ENCODE data around the gene PSORS1C1. TPM values are rescaled to one million over a fixed set of nuclear protein-coding genes. Genes with fewer than 3 reads are reported as not detected.
A peak's percentile ranks its signal among the peaks of the same experiment; 100 is the strongest.

The PSORS1C1 gene
- total RNA-seq, 1 experiment from 2014 or later = 0.35 TPM

- DNase-seq (ENCODE audit: low spot score) = no peak
Measured at GRCh38 chr6:31096215-31096614, 18.4 kb upstream of the PSORS1C1 start.

DNA sequence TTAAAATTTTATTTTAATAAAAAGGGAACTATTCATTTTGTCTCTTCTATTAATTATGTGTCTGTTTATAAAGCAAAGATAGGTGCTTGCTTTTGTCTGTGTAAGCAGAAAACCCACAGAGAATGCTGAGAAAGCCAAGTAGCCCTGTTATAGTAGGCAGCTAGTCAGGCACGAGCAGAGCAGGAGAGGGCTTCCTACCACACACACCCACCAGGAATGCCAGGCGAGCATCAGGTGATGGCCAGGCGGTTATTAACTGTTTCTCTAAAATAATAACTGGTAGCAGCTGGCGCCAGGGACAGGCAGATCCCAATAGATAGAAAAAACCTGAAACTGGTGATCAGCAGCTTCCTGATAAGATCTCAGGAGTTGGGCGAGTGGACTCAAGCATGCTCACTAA, 17.9 kb upstream of the PSORS1C1 start:
- no peak for DNase-seq (ENCODE audit: low spot score)

DNA sequence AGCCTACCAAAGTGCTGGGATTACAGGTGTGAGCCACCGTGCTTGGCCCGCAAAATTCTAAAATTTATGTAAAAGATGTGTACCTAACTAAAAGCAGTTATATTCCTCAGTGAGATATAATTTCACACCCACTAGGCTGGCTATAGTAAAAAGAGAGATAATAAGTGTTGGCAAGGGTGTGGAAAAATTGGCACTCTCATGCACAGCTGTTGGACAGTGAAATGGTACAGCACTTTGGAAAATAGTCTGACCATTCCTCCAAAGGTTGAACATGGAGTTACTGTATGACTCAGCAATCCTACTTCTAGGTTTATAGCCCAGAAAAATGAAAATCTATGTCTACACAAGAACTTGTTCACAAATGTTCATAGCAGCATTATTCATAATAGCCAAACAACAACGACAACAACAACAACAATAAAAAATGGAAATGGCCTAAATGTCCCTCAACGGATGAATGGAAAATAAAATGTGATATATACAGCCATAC, 16.1 kb upstream of the PSORS1C1 start:
- DNase-seq (ENCODE audit: low spot score) = no peak

DNA sequence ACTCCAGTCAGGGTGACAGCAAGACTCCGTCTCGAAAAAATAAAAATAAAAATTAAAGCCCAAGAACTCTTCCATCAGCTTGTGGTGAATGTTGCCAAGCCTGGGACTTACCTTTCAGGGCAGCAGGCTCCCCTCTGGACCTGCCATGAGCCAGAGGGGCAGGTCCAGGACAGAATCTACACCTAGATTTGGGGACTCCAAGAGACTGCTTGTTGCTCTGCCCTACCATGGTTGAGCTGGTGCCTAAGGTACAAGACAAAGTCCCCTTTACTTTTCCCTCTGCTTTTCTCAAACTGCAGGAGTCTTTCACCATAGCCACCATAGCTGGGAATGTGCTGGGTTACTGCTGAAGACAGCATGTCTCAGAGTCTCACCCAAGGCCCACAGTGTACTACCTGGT, 11.5 kb upstream of the PSORS1C1 start:
- DNase-seq (ENCODE audit: low spot score) = no peak

DNA sequence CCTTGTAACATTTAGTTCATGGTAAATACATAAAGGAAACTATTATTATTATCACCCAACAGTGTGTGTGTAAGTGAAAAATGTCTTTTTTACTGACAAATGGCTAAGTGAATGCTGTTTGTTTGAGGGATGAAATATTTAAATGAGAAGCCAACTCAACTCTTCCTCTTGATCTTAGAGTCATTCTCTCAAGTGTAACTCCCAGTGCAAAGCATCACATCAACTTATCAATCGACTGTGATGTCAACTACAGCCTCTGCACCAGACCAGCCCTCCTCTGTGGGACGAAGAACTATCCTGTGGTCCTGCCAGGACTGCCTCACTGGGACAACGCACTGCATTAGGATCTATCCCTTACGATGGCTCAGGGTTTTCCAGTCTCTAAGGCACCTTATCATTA, 7.5 kb upstream of the PSORS1C1 start:
- no peak for DNase-seq (ENCODE audit: low spot score)

GRCh38 chr6:31110825-31111582, 3.6 kb upstream of the PSORS1C1 start:
- DNase-seq (ENCODE audit: low spot score) = no peak

DNA sequence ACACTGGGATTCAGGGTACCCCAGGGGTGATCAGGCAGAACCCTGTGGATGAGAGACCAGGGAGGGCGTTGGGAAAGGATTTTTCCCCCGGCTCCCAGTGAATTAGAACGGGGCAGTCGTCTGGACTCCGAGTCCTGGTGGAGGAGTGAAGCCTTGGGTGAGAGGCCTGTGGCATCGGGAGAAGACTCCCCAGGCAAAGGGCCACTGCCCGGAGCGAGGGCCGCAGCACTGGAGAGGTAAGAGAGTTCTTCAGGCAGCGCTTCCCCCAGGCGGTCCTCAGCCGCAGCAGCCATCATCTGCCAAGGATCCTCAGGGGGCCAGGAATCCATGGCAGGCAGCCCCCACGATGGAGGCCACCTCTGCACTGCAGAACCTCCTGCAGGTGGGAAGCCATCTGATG, 2.9 kb upstream of the PSORS1C1 start:
- no peak for DNase-seq (ENCODE audit: low spot score)

- no peak for DNase-seq (ENCODE audit: low spot score)
Measured at GRCh38 chr6:31112478-31112877, 2.1 kb upstream of the PSORS1C1 start, which contains the start of gene C6orf15. Gene C6orf15 (minus strand): TSS chr6:31112575. CDS start chr6:31112555, 20 bp downstream.

- no peak for DNase-seq (ENCODE audit: low spot score)
Measured at GRCh38 chr6:31113861-31114540, 599 bp upstream of the PSORS1C1 start.

GRCh38 chr6:31114970-31115849, 610 bp downstream of the PSORS1C1 start:
- DNase-seq (ENCODE audit: low spot score) = peak; percentile 82

DNA sequence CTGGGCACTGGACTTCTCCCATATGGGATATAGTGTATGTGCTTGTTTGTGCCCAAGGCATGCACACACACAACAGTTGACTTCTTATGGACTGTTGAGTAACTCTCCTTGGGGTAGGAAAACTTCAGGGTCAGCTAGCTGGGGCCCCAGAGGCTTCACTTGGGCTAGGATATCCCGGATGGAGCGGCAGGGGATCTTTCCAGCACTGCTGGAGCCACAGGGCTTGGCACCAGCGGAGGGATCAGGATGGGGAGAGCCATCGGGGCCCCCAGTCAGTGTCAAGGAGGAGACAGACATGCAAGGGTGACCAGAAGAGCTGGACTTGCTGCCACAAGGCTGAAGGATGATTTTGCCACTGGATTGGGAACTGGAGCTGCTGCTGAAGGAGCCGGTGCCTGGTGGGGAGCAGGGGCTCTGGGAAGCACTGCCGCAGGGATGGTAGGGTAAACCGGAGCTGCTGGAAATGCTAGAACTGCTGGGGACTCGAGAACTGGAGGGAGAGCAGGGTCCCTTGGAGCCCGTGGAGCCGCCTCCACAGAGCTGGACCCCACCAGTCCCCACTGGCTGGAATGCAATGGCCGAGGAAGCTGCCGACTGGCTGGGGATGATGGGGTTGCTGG, 1.5 kb downstream of the PSORS1C1 start:
- no peak for DNase-seq (ENCODE audit: low spot score)

DNA sequence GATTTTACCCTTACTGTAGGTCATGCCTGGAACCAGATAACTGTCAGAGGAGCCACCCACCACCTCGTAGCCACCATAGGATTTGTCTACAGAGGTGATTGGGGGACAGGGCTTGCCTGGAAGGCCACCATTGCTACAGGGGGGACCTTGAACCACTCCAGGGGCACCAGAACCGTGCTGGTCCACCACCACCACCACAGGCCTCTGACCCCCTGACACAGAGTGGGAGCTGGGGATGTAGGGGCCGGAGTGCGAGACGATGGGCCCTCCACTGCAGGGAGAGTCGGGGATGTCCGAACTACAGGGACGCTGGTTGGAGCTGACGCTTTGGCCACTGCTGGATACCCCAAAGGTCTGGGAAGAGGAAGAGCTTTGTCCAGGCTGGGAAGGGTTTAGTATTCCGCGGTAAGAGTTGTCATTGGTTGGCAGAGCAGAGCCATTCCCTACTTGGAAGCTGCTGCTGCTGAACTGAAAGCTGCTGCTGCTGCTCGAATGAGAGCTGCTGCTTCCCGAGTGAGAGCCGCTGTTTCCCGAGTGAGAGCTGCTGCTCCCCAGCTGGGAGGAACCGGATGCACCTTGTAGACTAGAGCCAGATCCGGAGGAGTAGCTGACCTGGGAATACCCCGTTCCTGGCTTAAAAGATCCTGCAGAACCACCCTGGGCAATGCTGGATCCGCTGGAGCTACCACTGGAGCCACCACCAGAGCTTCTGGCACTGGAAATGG, 2.2 kb downstream of the PSORS1C1 start:
- no peak for DNase-seq (ENCODE audit: low spot score)

DNA sequence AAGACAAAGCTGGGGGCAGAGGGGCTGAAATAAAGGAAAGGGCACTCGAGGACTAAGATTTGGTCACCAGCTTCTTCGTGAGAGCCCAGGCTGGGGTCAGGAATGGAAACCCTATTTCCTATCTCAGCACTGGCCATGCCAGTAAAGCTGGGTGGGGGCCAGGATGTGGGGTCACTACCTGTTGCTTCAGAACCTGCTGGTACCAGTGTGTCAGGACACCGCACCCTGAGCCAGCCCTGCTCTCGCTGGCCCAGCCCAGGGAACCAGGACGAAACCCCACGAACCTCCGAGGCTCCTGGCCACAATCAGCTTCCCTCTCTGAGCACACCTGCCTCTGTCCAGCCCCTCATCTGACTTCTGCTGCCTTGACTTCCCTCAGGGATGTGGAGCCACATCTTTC, 3.6 kb downstream of the PSORS1C1 start:
- no peak for DNase-seq (ENCODE audit: low spot score)

DNA sequence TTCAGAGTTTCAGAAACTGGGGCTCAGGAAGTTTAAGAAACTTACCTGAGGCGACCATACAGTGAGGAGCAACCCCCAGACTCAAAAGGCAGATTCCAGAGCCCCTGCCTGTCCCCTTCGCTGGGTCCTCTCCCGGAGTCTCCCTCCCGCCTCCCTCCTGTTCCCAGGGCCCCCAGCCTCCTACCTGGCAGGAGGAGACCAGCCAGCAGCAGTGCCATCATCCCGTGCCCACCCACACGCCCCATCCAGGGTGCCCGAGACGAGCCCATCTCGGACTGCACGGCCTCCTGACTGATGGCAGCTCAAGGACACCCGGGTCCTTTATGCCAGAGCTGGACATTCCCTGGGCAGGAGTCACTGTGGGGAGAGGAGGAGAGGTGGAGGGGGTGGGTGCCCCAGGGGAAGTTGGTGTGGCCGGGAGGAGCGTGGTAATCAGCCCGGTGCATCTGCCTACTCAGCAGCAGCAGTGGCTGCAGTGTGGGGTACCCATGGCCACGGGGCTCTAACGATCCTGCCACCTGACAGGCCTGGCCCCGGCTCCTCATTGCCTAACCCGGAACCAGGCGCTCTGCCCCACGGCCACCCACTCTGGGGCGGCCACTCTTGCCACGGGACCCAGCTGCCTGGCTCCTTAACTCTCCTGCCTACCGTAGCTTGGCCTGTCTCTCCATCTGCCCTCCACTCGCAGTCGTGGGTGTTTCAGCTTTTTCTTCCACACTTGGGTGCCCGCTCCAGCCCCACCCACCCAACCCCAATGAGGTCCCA, 5.7 kb downstream of the PSORS1C1 start, which contains the start of gene CDSN:
CDSN (minus strand) TSS at position 296 of the 765 bp plus-strand sequence; CDS start at position 269, 27 bp downstream.
- no peak for DNase-seq (ENCODE audit: low spot score)

DNA sequence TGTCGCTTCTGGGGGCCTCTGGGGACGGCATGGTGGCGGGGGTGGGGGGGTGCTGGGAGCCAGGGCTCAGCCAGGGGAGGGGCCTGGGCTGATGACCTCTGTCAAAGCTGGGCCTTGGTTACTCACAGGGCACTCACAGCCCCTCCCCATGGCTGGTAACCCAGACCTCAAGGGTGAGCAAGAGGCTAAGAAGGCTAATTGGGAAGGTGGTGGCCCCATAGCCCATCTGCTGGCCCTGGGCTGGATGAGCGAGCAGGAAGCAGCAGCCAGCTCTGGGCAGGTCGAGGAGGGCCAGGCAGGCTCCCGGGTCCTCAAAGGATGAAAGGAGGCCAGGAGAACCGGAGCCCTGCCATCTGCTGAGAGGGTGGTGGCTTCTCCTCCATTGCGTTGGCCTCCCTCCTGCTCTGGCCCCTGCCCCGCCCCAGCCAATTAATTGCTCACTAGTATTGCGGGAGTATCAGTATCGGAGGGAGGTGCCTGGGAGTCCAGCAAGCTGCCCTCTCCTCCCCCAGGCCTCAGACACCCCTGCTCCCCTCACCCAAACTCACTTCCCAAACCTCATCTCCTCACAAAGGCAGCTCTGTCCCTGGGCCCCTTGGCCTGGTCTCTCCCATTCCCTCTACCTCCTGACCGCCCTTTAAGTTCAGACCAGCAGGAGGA, 6.7 kb downstream of the PSORS1C1 start:
- no peak for DNase-seq (ENCODE audit: low spot score)

DNA sequence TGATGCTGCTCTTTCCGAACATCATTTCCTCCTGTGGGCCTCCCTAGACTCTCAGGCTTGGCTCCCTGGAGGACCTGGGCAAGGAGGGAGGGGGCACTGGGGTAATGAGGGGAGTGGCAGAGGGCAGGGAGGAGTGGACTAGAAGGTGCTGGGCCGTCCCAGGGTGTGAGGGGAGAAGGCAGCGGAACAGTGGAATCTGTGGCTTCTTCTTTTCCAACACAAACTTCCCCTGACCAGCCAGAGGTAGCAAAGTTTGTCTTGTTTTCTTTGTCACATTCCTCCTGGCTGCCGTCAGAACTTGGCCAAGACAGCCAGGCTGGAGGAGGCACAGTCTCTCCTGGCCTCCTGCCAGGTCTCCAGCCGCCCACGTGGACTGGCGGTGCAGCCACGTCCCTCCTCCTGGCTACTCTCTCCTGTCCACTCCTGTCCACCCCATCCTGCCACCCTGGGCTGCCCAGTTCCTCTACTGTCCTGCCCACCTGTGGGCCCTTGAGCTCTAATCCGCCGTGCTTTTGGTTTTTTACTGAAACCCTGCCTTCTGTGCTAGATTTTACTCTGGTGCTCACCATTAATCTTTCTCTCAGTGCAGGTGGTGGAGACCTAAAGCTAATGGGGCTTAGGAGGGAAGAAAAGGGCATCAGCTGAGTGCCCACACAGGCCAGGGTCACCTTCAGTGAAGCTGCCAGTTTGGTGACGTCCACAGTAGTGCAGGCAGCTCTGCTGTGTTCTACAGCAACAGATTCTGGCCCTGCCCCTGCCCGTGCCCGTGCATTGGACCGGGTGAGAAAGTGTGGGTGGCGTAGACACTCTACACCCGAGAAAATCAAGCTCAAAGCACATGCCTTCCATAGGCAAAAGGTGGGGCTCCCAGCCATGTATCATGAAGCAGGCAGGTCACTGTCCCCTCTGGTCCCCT, 8.4 kb downstream of the PSORS1C1 start:
- DNase-seq (ENCODE audit: low spot score) = peak; percentile 92

DNA sequence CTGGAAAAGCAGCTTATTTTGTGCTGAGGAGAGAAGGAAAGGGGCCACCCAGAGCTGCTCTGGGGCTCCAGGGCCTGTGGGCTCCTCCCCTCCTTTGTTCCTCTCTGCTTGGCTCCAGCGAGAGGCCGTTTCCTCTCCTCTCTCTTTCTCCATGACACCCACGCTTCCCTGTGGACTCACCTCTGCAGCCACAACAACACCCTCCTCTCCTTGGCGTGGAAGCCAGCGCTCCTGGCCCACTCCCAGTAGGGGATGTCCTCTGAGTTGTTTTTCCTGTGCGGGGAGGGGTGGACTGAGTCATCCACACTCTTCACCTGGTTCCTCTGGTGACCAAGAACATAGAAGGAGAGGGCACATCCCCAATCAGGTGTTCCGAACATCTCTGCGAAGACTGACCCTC, 10.6 kb downstream of the PSORS1C1 start:
- no peak for DNase-seq (ENCODE audit: low spot score)

- DNase-seq (ENCODE audit: low spot score) = no peak
Measured at GRCh38 chr6:31125586-31126363, 11.2 kb downstream of the PSORS1C1 start.

Measured in H4 (cell line).